UCSD-AML1 (cell line): Measurements from ENCODE around the gene PNPT1.
"Not testable (repeated sequence)": the region's sequence is repeated elsewhere in the genome, so short reads cannot be mapped to it uniquely, and the experiment has no call there.

Source experiments
- DNase-seq: peaks from one replicate; lab custom pipeline; 2025; ENCODE audit not compliant: unreplicated experiment; lab: John Stamatoyannopoulos, UW

PNPT1 gene

GRCh38 chr2:55598056-55598795 is 95.4 kb downstream of the PNPT1 start:
- no peak for DNase-seq

GRCh38 chr2:55596795-55597194 is 96.8 kb downstream of the PNPT1 start:
- not testable (repeated sequence) for DNase-seq

DNA sequence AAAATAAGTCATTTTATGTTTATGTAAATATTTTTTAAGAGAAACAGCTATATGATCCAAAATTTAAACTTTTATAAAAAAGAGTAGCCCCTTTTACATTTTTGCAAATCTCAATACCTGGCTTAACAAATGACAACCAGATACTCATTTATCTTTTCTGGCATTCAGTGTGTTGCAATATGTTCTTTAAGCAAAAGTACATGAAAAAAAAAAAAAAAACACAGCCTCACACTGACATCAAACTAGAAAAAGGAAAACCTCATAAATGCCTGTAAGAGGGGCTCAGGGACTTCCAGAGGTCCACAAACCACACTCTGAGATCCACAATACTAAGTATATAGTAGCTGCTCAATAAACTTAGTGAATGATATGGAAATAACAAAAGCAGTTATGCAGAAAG is 98.1 kb downstream of the PNPT1 start:
- no peak for DNase-seq

DNA sequence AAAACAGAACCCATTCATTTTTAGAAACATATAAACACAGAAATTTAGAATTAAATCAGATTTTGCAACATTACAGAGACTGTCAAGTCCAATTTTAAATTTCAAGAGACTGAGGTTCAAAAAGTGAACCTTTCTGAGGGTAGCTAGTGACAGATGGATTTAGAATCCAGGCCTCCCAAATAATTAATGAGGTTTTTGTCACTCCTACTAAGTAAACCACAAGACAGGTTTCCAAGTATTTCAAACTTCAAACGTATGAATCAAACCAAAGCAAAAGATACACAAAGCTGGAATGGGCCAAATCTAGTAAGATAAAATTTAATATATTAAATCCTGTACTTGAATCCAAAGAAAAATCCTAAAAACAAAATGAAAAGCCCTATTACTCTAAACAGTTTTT is 101.5 kb downstream of the PNPT1 start:
- no peak for DNase-seq

DNA sequence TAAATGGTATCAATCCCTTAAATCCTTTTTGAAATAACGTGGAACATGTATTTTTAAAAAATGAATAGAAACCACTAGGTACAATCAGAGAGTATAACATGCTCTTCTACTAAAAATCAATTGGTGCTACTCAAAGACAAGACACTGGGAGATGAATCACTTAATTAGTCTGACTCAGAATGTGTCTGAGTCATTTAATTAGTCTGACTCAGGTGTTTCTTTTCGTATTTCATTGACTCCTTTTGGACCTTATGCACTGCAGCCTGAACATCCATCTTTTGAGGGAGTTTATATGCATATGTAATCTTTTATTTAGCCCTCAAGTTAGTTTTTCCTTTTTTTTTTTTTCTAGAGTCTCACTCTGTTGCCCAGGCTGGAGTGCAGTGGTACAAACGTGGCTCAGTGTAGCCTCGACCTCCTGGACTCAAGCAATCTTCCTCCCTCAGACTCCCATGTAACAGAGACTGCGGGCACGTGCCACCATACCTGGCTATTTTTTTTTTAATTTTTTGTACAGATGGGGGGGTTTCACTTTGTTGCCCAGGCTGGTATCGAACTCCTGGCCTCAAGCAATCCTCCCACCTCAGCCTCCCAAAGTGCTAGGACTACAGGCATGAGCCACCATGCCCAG is 102.7 kb downstream of the PNPT1 start:
- no peak for DNase-seq

DNA sequence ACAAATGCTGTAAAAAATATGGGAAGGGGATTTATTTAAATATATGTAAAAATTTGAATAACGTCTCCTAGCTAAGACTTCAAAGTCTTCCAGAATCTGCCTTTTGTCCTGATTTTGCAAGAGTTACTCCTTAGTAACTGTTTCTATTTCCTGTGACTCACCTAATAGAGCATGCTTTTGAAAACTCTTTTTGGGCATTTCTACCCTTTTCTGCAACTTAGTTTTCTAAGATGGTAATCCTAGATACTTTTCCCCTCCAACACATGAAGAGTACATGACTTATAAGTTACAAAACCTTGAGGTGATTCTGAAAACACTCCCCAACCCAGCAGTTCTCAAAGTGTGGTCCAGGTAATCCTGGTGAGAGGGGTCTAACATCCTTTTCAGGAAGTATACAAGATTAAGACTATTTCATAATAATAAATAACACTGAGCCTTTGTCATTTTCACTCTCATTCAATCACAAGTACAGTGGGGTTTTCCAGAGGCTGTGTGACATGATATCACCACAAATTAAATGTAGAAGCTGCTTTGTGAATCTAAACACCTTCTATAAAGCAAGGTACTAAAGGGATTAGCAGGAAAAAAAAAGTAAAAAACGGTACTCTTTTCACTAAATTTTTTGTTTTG is 108.1 kb downstream of the PNPT1 start:
- DNase-seq, result no peak
